Activated naive CD8-positive, alpha-beta T cell treated with anti-CD3 and anti-CD28 coated beads, Interleukin-2, amount 10 ng/mL, durations not matched to agents 7 days and 5 days (primary cell): Measurements from ENCODE around the gene LEMD1. TPM values are rescaled to one million over a fixed set of nuclear protein-coding genes. Genes with fewer than 3 reads are reported as not detected.

ENCODE experiments used
- ATAC-seq: fragments of 150-1000 bp; cut with Tn5 transposase; one replicate; pipeline ENCODE4 v1.10.0; 2021; ENCODE audit warnings: low read depth, moderate library complexity
- POLR2A ChIA-PET: fragments of 350-600 bp; sonication (Branson Sonifier 250); formaldehyde crosslinking; loops from one replicate; lab custom pipeline; 2021; ENCODE audit warnings: antibody characterized with exemption; lab: Charles Lee
- DNase-seq: peaks from one replicate; pipeline ENCODE4 v3.0.0; 2021
- H3K27ac Mint-ChIP-seq: one replicate; pipeline ENCODE4 v1.8.0; 2022; ENCODE audit warnings: mild to moderate bottlenecking, mixed read lengths
- H3K27me3 Mint-ChIP-seq: one replicate; pipeline ENCODE4 v1.8.0; 2022; ENCODE audit warnings: mild to moderate bottlenecking, moderate library complexity, mixed read lengths
- H3K36me3 Mint-ChIP-seq: one replicate; pipeline ENCODE4 v1.8.0; 2021; ENCODE audit warnings: mild to moderate bottlenecking, mixed read lengths
- H3K4me1 Mint-ChIP-seq: one replicate; pipeline ENCODE4 v1.8.0; 2021; ENCODE audit warnings: mixed read lengths
- H3K4me3 Mint-ChIP-seq: one replicate; pipeline ENCODE4 v1.8.0; 2022; ENCODE audit warnings: mild to moderate bottlenecking, moderate library complexity, mixed read lengths
- H3K9me3 Mint-ChIP-seq: one replicate; pipeline ENCODE4 v1.8.0; 2021; ENCODE audit warnings: mixed read lengths
- total RNA-seq, 2 experiments: library from RNA; stranded (reverse); gene quantifications; one replicate each; pipeline ENCODE4 v1.2.3, GENCODE V29; 2021

The LEMD1 gene
- total RNA-seq, 2 experiments from 2014 or later: 0.97 to 1.1 TPM

- H3K27me3 Mint-ChIP-seq: peaks cover 58% of the 10 kb centered on the region
- H3K9me3 Mint-ChIP-seq: no peaks in the 10 kb centered on the region
- ATAC-seq (peak; percentile 69), DNase-seq (peak; percentile 51)
- no peak overlapping the region for H3K27ac Mint-ChIP-seq
- peaks cover 7% of the 10 kb centered on the region for H3K4me1 Mint-ChIP-seq
- H3K36me3 Mint-ChIP-seq: no peaks in the 10 kb centered on the region
- peak overlapping the region; percentile 49 for H3K4me3 Mint-ChIP-seq
- POLR2A ChIA-PET: no interaction called here
Measured at GRCh38 chr1:205344066-205344928, 77.6 kb downstream of the LEMD1 start.

GRCh38 chr1:205343431-205344065, 78.3 kb downstream of the LEMD1 start:
- Mint-ChIP-seq H3K27ac (no peak overlapping the region), H3K36me3 (no peaks in the 10 kb centered on the region), H3K4me1 (peaks cover 7% of the 10 kb centered on the region), H3K27me3 (peaks cover 60% of the 10 kb centered on the region), H3K9me3 (no peaks in the 10 kb centered on the region), H3K4me3 (no peak overlapping the region)
- POLR2A ChIA-PET: no interaction called here
- ATAC-seq: no peak
- DNase-seq: no peak

- DNase-seq: no peak
- ATAC-seq: no peak
- H3K4me1 Mint-ChIP-seq: peaks cover 7% of the 10 kb centered on the region
- peaks cover 61% of the 10 kb centered on the region for H3K27me3 Mint-ChIP-seq
- POLR2A ChIA-PET: no interaction called here
- H3K27ac Mint-ChIP-seq: no peak overlapping the region
- H3K9me3 Mint-ChIP-seq: no peaks in the 10 kb centered on the region
- no peaks in the 10 kb centered on the region for H3K36me3 Mint-ChIP-seq
- H3K4me3 Mint-ChIP-seq: no peak overlapping the region
Measured at GRCh38 chr1:205342986-205343385, 78.9 kb downstream of the LEMD1 start.

- no peak for ATAC-seq
- H3K36me3 Mint-ChIP-seq: no peaks in the 10 kb centered on the region
Measured at GRCh38 chr1:205340676-205341075, 81.2 kb downstream of the LEMD1 start.

GRCh38 chr1:205339717-205340116, 82.1 kb downstream of the LEMD1 start:
- Mint-ChIP-seq H3K4me3 (no peak overlapping the region), H3K27ac (no peak overlapping the region), H3K4me1 (peaks cover 7% of the 10 kb centered on the region), H3K27me3 (peaks cover 54% of the 10 kb centered on the region), H3K36me3 (no peaks in the 10 kb centered on the region), H3K9me3 (no peaks in the 10 kb centered on the region)
- no peak for DNase-seq
- POLR2A ChIA-PET: no interaction called here
- ATAC-seq: no peak

More at GRCh38 chr1:205340676-205341075, 81.2 kb downstream of the LEMD1 start:
- no peak overlapping the region for H3K4me3 Mint-ChIP-seq
- peaks cover 7% of the 10 kb centered on the region for H3K4me1 Mint-ChIP-seq
- H3K27me3 Mint-ChIP-seq: peaks cover 63% of the 10 kb centered on the region
- H3K27ac Mint-ChIP-seq: no peak overlapping the region
- H3K9me3 Mint-ChIP-seq: no peaks in the 10 kb centered on the region
- DNase-seq: no peak
- POLR2A ChIA-PET: no interaction called here

GRCh38 chr1:205339197-205339702, 82.6 kb downstream of the LEMD1 start:
- POLR2A ChIA-PET: no interaction called here
- H3K36me3 Mint-ChIP-seq: no peaks in the 10 kb centered on the region

GRCh38 chr1:205338011-205338410, 83.8 kb downstream of the LEMD1 start:
- H3K27ac Mint-ChIP-seq: no peak overlapping the region
- H3K9me3 Mint-ChIP-seq: no peaks in the 10 kb centered on the region
- DNase-seq (no peak), ATAC-seq (no peak)
- H3K36me3 Mint-ChIP-seq: no peaks in the 10 kb centered on the region
- H3K27me3 Mint-ChIP-seq: peaks cover 50% of the 10 kb centered on the region
- H3K4me3 Mint-ChIP-seq: no peak overlapping the region
- H3K4me1 Mint-ChIP-seq: peaks cover 6% of the 10 kb centered on the region
- POLR2A ChIA-PET: no interaction called here

More at GRCh38 chr1:205339197-205339702, 82.6 kb downstream of the LEMD1 start:
- ATAC-seq (no peak), DNase-seq (no peak)
- H3K4me3 Mint-ChIP-seq: no peak overlapping the region
- peaks cover 49% of the 10 kb centered on the region for H3K27me3 Mint-ChIP-seq
- no peaks in the 10 kb centered on the region for H3K9me3 Mint-ChIP-seq
- H3K4me1 Mint-ChIP-seq: peaks cover 6% of the 10 kb centered on the region
- H3K27ac Mint-ChIP-seq: no peak overlapping the region

GRCh38 chr1:205337481-205337880, 84.4 kb downstream of the LEMD1 start:
- no peak for DNase-seq
- no peaks in the 10 kb centered on the region for H3K9me3 Mint-ChIP-seq
- POLR2A ChIA-PET: no interaction called here
- H3K27me3 Mint-ChIP-seq: peaks cover 48% of the 10 kb centered on the region
- H3K4me1 Mint-ChIP-seq: peaks cover 6% of the 10 kb centered on the region
- no peak overlapping the region for H3K27ac Mint-ChIP-seq
- H3K36me3 Mint-ChIP-seq: no peaks in the 10 kb centered on the region
- no peak overlapping the region for H3K4me3 Mint-ChIP-seq
- no peak for ATAC-seq

GRCh38 chr1:205335692-205336091, 86.2 kb downstream of the LEMD1 start:
- DNase-seq (peak; percentile 80), ATAC-seq (peak; percentile 83)
- Mint-ChIP-seq H3K27ac (no peak overlapping the region), H3K4me1 (peaks cover 6% of the 10 kb centered on the region), H3K36me3 (no peaks in the 10 kb centered on the region), H3K9me3 (no peaks in the 10 kb centered on the region), H3K4me3 (no peak overlapping the region), H3K27me3 (peaks cover 43% of the 10 kb centered on the region)
- POLR2A ChIA-PET: interaction anchor here (0.6 kb wide), 1 partner anchor 50 kb away, joined by 3 read pairs; no protein-coding TSS in a partner anchor

GRCh38 chr1:205332015-205332791, 89.7 kb downstream of the LEMD1 start:
- DNase-seq (no peak), ATAC-seq (no peak)
- Mint-ChIP-seq H3K27ac (no peak overlapping the region), H3K36me3 (no peaks in the 10 kb centered on the region), H3K4me1 (peaks cover 2% of the 10 kb centered on the region), H3K4me3 (no peak overlapping the region), H3K27me3 (peaks cover 41% of the 10 kb centered on the region), H3K9me3 (no peaks in the 10 kb centered on the region)
- POLR2A ChIA-PET: interaction anchor here (0.6 to 1.3 kb wide), 2 partner anchors 66 to 192 kb away, joined by 3 to 7 read pairs; no protein-coding TSS in a partner anchor
